ENCODE measurements around the gene TMA7B. TPM values are rescaled to one million over a fixed set of nuclear protein-coding genes. Genes with fewer than 3 reads are reported as not detected.

Gene TMA7B
- total RNA-seq, 1 donor = not detected

- peak in 1 of 3 donors; percentile 56 for DNase-seq (ENCODE audit: low read depth in 2 of 3, low spot score in 2 of 3)
Measured at GRCh38 chr22:39951603-39952293, 8.4 kb upstream of the TMA7B start.

- DNase-seq (ENCODE audit: low read depth in 2 of 3, low spot score in 2 of 3) = no peak
Measured at GRCh38 chr22:39952347-39952746, 7.8 kb upstream of the TMA7B start.

- no peak for DNase-seq (ENCODE audit: low read depth in 2 of 3, low spot score in 2 of 3)
Measured at GRCh38 chr22:39953101-39953500, 7.1 kb upstream of the TMA7B start.

- no peak for DNase-seq (ENCODE audit: low read depth in 2 of 3, low spot score in 2 of 3)
Measured at GRCh38 chr22:39954584-39955055, 5.6 kb upstream of the TMA7B start.

GRCh38 chr22:39955675-39956074 lies 4.5 kb upstream of the TMA7B start:
- no peak for DNase-seq (ENCODE audit: low read depth in 2 of 3, low spot score in 2 of 3)

GRCh38 chr22:39956932-39957664 lies 3.1 kb upstream of the TMA7B start:
- peak in 2 of 3 donors; percentile 45 to 82 for DNase-seq (ENCODE audit: low read depth in 2 of 3, low spot score in 2 of 3)

- no peak for DNase-seq (ENCODE audit: low read depth in 2 of 3, low spot score in 2 of 3)
Measured at GRCh38 chr22:39958009-39958711, 2.0 kb upstream of the TMA7B start.

- DNase-seq (ENCODE audit: low read depth in 2 of 3, low spot score in 2 of 3) = no peak
Measured at GRCh38 chr22:39958949-39959639, 1.1 kb upstream of the TMA7B start.

- peak in 2 of 3 donors; percentile 93 to 94 for DNase-seq (ENCODE audit: low read depth in 2 of 3, low spot score in 2 of 3)
Measured at GRCh38 chr22:39960791-39961746, 872 bp downstream of the TMA7B start.

- no peak for DNase-seq (ENCODE audit: low read depth in 2 of 3, low spot score in 2 of 3)
Measured at GRCh38 chr22:39962071-39962470, 1.9 kb downstream of the TMA7B start.

- DNase-seq (ENCODE audit: low read depth in 2 of 3, low spot score in 2 of 3) = no peak
Measured at GRCh38 chr22:39965748-39966147, 5.6 kb downstream of the TMA7B start.

- DNase-seq (ENCODE audit: low read depth in 2 of 3, low spot score in 2 of 3) = no peak
Measured at GRCh38 chr22:39966470-39966869, 6.3 kb downstream of the TMA7B start.

- DNase-seq (ENCODE audit: low read depth in 2 of 3, low spot score in 2 of 3) = no peak
Measured at GRCh38 chr22:39967103-39967829, 7.1 kb downstream of the TMA7B start.

GRCh38 chr22:39967996-39968972 lies 8.1 kb downstream of the TMA7B start:
- no peak for DNase-seq (ENCODE audit: low read depth in 2 of 3, low spot score in 2 of 3)

- no peak for DNase-seq (ENCODE audit: low read depth in 2 of 3, low spot score in 2 of 3)
Measured at GRCh38 chr22:39970742-39971141, 10.5 kb downstream of the TMA7B start.

GRCh38 chr22:39972641-39973040 lies 12.4 kb downstream of the TMA7B start:
- no peak for DNase-seq (ENCODE audit: low read depth in 2 of 3, low spot score in 2 of 3)

- DNase-seq (ENCODE audit: low read depth in 2 of 3, low spot score in 2 of 3) = no peak
Measured at GRCh38 chr22:39973656-39974055, 13.5 kb downstream of the TMA7B start.

GRCh38 chr22:39974065-39974464 lies 13.9 kb downstream of the TMA7B start:
- no peak for DNase-seq (ENCODE audit: low read depth in 2 of 3, low spot score in 2 of 3)
